Activated CD8-positive, alpha-beta memory T cell treated with anti-CD3 and anti-CD28 coated beads for 1 hour (primary cell): Measurements from ENCODE around the gene SPATA31A3.
"Not testable (repeated sequence)": the region's sequence is repeated elsewhere in the genome, so short reads cannot be mapped to it uniquely, and the experiment has no call there.

ENCODE experiments used
- DNase-seq, 2 donors: peaks; one replicate each; pipeline ENCODE4 v3.0.0-alpha.2; 2020; ENCODE audit warnings: low read depth in 1 of 2; ENCODE audit errors: extremely low read depth in 1 of 2

SPATA31A3 gene

DNA sequence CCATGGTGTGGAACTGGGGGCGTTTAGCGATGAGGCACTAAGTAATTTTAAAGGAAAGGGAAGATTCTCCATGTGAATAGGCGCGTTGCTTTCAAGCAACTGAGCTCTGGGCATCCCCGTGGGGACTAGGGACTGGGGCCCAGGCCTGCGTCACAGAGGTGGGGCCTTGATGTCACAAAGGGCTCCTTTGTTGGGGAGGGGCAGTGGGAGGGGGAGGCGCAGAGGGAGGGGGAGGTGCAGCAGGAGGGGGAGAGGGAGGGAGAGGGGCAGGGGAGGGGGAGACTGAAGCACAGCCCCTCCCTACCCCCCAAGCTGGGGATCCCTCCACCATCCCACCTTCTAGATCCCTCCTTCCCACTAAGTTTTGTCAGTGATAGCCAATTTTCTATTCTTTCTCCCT lies at the start of gene SPATA31A3:
TSS of gene SPATA31A3 (minus strand) at position 101 of the 400 bp plus-strand sequence. CDS start at position 72, 29 bp downstream.
- DNase-seq, result not testable (repeated sequence)

DNA sequence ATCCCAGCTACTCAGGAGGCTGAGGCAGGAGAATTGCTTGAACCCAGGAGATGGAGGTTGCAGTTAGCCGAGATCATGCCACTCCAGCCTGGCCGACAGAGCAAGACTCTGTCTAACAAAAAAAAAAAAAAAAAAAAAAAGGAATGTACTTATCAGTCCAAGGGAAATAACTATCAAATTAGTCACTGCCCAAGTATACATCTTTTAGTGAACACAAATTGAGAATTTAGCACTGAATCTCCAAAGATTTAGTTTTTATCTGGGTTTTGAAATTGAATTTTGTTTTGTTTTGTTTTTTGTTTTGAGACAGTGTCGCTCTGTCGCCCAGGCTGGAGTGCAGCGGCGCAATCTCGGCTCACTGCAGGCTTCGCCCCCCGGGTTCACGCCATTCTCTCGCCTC lies 39.8 kb downstream of the SPATA31A3 start:
- DNase-seq, result not testable (repeated sequence)

- DNase-seq, result not testable (repeated sequence)
Measured at GRCh38 chr9:66942400-66943155, 49.8 kb downstream of the SPATA31A3 start.

GRCh38 chr9:66939878-66940830 lies 52.2 kb downstream of the SPATA31A3 start:
- DNase-seq, result not testable (repeated sequence)

- DNase-seq, result not testable (repeated sequence)
Measured at GRCh38 chr9:66938322-66938721, 54.0 kb downstream of the SPATA31A3 start.

GRCh38 chr9:66937662-66938061 lies 54.7 kb downstream of the SPATA31A3 start:
- not testable (repeated sequence) for DNase-seq
